ENCODE measurements around the gene TEX19.

DNA sequence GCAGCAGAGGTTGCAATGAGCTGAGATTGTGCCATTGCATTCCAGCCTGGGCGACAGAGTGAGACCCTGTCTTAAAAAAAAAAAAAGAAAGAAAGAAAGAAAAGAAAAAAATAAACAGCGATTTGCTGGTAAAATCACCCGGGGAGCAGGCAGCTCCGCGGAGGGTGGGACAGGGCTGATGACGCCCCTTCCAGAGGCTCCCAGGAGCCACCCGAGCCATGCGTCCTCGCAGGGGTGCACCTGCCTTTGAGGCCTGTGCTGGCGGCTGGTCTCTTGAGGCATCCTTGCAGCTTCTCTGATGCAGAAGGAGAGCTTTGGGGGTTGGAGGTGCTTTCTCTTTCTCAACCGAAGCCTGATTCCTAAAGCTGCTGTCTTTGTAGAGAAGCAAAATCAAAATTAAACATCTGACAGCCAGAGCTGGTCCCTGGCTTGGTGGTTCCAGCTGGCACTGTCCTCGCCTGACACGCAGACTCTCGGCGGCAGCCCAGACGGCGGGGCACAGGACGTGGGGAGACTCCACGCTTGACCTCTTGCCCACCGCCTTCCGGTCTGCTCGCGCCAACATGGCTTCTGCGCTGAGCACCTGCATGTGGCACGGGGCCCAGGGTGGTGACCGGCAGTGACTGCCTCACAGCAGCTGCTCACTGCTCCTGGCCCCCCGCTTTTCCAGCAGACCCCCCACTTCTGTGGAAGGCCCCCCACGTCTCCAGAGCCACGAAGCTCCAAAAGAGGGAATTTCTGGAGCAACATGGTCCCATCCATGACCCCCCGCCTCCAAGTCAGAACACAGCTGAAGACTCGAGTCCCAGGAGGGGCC lies 19.1 kb downstream of the TEX19 start:
- TF ChIP-seq, protein P1, sequence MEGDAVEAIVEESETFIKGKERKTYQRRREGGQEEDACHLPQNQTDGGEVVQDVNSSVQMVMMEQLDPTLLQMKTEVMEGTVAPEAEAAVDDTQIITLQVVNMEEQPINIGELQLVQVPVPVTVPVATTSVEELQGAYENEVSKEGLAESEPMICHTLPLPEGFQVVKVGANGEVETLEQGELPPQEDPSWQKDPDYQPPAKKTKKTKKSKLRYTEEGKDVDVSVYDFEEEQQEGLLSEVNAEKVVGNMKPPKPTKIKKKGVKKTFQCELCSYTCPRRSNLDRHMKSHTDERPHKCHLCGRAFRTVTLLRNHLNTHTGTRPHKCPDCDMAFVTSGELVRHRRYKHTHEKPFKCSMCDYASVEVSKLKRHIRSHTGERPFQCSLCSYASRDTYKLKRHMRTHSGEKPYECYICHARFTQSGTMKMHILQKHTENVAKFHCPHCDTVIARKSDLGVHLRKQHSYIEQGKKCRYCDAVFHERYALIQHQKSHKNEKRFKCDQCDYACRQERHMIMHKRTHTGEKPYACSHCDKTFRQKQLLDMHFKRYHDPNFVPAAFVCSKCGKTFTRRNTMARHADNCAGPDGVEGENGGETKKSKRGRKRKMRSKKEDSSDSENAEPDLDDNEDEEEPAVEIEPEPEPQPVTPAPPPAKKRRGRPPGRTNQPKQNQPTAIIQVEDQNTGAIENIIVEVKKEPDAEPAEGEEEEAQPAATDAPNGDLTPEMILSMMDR (IDR thresholded peaks at IDR 0.05), result no peak
- no peak for TF ChIP-seq POLR2A (IDR thresholded peaks at IDR 0.05)
